BE2C (cell line): Measurements from ENCODE around the gene USH1C.

ENCODE experiments used
- DNase-seq: peaks from one replicate; pipeline ENCODE4 v3.0.0-alpha.2; 2020
- H3K27me3 ChIP-seq: fragments of 250-450 bp; sonication (Bioruptor Pico); 2 replicates; pipeline ENCODE4 v1.5.1; 2020; ENCODE audit warnings: mild to moderate bottlenecking
- H3K36me3 ChIP-seq: fragments of 250-450 bp; sonication (Bioruptor Pico); 2 replicates; pipeline ENCODE4 v1.5.1; 2020; ENCODE audit warnings: mild to moderate bottlenecking
- H3K4me1 ChIP-seq: fragments of 250-450 bp; sonication (Bioruptor Pico); 2 replicates; pipeline ENCODE4 v1.5.1; 2020
- H3K4me3 ChIP-seq: 2 replicates; pipeline ENCODE4 v1.5.1; 2011; ENCODE audit warnings: low read depth, low read length
- H3K9me3 ChIP-seq: fragments of 250-450 bp; sonication (Bioruptor Pico); 2 replicates; pipeline ENCODE4 v1.5.1; 2020
- CTCF ChIP-seq: IDR thresholded peaks from 2 replicates; pipeline ENCODE4 v1.5.1; 2012; ENCODE audit warnings: mild to moderate bottlenecking, low read depth, low read length

The USH1C gene

GRCh38 chr11:17563231-17563646, 19.0 kb upstream of the USH1C start:
- Histone ChIP-seq H3K4me3 (no peak overlapping the region), H3K36me3 (no peaks in the 10 kb centered on the region), H3K27me3 (no peaks in the 10 kb centered on the region), H3K4me1 (no peaks in the 10 kb centered on the region), H3K9me3 (no peaks in the 10 kb centered on the region)
- peak; percentile 12 for DNase-seq
- TF ChIP-seq CTCF = no peak

GRCh38 chr11:17561526-17561925, 17.3 kb upstream of the USH1C start:
- TF ChIP-seq CTCF = no peak
- H3K9me3 ChIP-seq = no peaks in the 10 kb centered on the region
- no peaks in the 10 kb centered on the region for H3K4me1 ChIP-seq
- DNase-seq = no peak
- no peaks in the 10 kb centered on the region for H3K36me3 ChIP-seq
- no peak overlapping the region for H3K4me3 ChIP-seq
- no peaks in the 10 kb centered on the region for H3K27me3 ChIP-seq

- Histone ChIP-seq H3K4me1 (no peaks in the 10 kb centered on the region), H3K4me3 (no peak overlapping the region), H3K9me3 (no peaks in the 10 kb centered on the region), H3K36me3 (no peaks in the 10 kb centered on the region), H3K27me3 (no peaks in the 10 kb centered on the region)
- DNase-seq = no peak
- no peak for TF ChIP-seq CTCF
Measured at GRCh38 chr11:17561111-17561415, 16.8 kb upstream of the USH1C start.

GRCh38 chr11:17560281-17561110, 16.3 kb upstream of the USH1C start:
- no peak for TF ChIP-seq CTCF
- Histone ChIP-seq H3K4me3 (no peak overlapping the region), H3K36me3 (no peaks in the 10 kb centered on the region), H3K27me3 (no peaks in the 10 kb centered on the region), H3K9me3 (no peaks in the 10 kb centered on the region), H3K4me1 (no peaks in the 10 kb centered on the region)
- DNase-seq = no peak

- TF ChIP-seq CTCF = no peak
- no peaks in the 10 kb centered on the region for H3K27me3 ChIP-seq
- DNase-seq = no peak
Measured at GRCh38 chr11:17559341-17560087, 15.3 kb upstream of the USH1C start.

GRCh38 chr11:17558916-17559315, 14.7 kb upstream of the USH1C start:
- Histone ChIP-seq H3K4me1 (no peaks in the 10 kb centered on the region), H3K9me3 (no peaks in the 10 kb centered on the region), H3K4me3 (no peak overlapping the region), H3K36me3 (no peaks in the 10 kb centered on the region), H3K27me3 (no peaks in the 10 kb centered on the region)
- DNase-seq = no peak
- TF ChIP-seq CTCF = no peak

More at GRCh38 chr11:17559341-17560087, 15.3 kb upstream of the USH1C start:
- Histone ChIP-seq H3K9me3 (no peaks in the 10 kb centered on the region), H3K4me3 (no peak overlapping the region), H3K4me1 (no peaks in the 10 kb centered on the region), H3K36me3 (no peaks in the 10 kb centered on the region)
